ENCODE measurements around the gene CAPN5. TPM values are rescaled to one million over a fixed set of nuclear protein-coding genes. Genes with fewer than 3 reads are reported as not detected.

The CAPN5 gene
- total and polyA plus RNA-seq, 2 of the 13 experiments (the other 11 are each of a cell fraction or from before 2014, with no cell fraction given) = 0.27 to 1.2 TPM

DNA sequence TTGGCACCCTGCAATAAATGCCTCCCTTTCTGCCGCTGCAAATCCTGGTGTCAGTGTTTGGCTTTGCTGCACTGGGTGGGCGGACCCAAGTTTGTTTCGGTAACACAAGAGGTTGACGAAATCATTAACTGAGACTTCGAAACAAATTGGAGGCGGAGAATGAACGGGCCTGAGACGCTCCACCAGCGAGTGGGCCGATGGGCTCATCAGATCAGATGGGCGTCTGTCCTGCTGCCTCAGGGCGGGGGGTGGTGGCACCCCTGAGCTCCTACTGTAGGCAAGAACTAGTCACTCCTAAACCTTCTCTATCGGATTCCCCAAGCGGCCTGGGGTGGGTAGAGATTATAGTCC, 918 bp upstream of the CAPN5 start:
- peaks cover 19 to 54% of the 10 kb centered on the region in 2 experiments for H3K27me3 ChIP-seq (ENCODE audit: control insufficient read depth in 1 of 2, insufficient read depth in 2 of 2, low read length in 2 of 2)
- H4K20me1 ChIP-seq (ENCODE audit: insufficient read depth, low read length) = 0 out of 2 replicates have a peak, but pooled peaks cover 4% of the 10 kb centered on the region
- intact Hi-C loops (cut with micrococcal nuclease; ENCODE audit: unreplicated experiment) (loop anchor here (1.0 kb wide), 1 partner anchor 25 kb away; no protein-coding TSS in a partner anchor), in situ Hi-C loops (cut with HindIII; ENCODE audit: extremely low pct_ligation_motif_present, low pct_unique_long_range_greater_than_20kb) (no loop called here)
- peaks cover 43% of the 10 kb centered on the region for H3K4me1 ChIP-seq (ENCODE audit: insufficient read depth, low read length)
- peak overlapping the region; percentile 98 for H3K4me2 ChIP-seq (ENCODE audit: low read depth, low read length)
- no peaks in the 10 kb centered on the region for H3K36me3 ChIP-seq (replicated peaks in 1 of 2; ENCODE audit: control insufficient read depth in 1 of 2, insufficient read depth in 2 of 2, low read length in 2 of 2)
- H3K4me3 ChIP-seq (replicated peaks in 1 of 3; ENCODE audit: insufficient read depth in 1 of 3, low read depth in 2 of 3, low read length in 3 of 3) = peak overlapping the region; percentile 52 to 74 (median 66)
- FAIRE-seq (no peak), DNase-seq (ENCODE audit: low spot score) (no peak), ATAC-seq (peak; percentile 4; the same call in 2 of the 3 replicates)
- TF ChIP-seq CCDC6 (CRISPR knock-in tag; IDR thresholded peaks at IDR 0.05) (0 out of 2 replicates have a peak, but pooled peaks have one; percentile 1), ONECUT2 (CRISPR knock-in tag; IDR thresholded peaks at IDR 0.05) (no peak), ZFY (CRISPR knock-in tag; IDR thresholded peaks at IDR 0.05) (no peak), GATAD2A (CRISPR knock-in tag; IDR thresholded peaks at IDR 0.05) (peak; percentile 25; the same call in 1 of the 2 replicates), CHD2 (IDR thresholded peaks at IDR 0.05; ENCODE audit: low read depth, low read length) (no peak), HOXD1 (CRISPR knock-in tag; IDR thresholded peaks at IDR 0.05) (0 out of 2 replicates have a peak, but pooled peaks have one; percentile 34), U2AF1 (optimal IDR thresholded peaks at IDR 0.05; ENCODE audit: low read depth, low read length) (peak; percentile 37), ZNF660 (CRISPR knock-in tag; IDR thresholded peaks at IDR 0.05; ENCODE audit: borderline replicate concordance, low read depth) (no peak), ZNF33B (CRISPR knock-in tag; IDR thresholded peaks at IDR 0.05) (0 out of 2 replicates have a peak, but pooled peaks have one; percentile 1)
- TF ChIP-seq, protein P1, sequence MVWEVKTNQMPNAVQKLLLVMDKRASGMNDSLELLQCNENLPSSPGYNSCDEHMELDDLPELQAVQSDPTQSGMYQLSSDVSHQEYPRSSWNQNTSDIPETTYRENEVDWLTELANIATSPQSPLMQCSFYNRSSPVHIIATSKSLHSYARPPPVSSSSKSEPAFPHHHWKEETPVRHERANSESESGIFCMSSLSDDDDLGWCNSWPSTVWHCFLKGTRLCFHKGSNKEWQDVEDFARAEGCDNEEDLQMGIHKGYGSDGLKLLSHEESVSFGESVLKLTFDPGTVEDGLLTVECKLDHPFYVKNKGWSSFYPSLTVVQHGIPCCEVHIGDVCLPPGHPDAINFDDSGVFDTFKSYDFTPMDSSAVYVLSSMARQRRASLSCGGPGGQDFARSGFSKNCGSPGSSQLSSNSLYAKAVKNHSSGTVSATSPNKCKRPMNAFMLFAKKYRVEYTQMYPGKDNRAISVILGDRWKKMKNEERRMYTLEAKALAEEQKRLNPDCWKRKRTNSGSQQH (CRISPR knock-in tag; IDR thresholded peaks at IDR 0.05; ENCODE audit: low read depth) = 0 out of 2 replicates have a peak, but pooled peaks have one; percentile 0
- TF ChIP-seq, protein P2, sequence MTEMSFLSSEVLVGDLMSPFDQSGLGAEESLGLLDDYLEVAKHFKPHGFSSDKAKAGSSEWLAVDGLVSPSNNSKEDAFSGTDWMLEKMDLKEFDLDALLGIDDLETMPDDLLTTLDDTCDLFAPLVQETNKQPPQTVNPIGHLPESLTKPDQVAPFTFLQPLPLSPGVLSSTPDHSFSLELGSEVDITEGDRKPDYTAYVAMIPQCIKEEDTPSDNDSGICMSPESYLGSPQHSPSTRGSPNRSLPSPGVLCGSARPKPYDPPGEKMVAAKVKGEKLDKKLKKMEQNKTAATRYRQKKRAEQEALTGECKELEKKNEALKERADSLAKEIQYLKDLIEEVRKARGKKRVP (CRISPR knock-in tag; IDR thresholded peaks at IDR 0.05) = peak in 1 of 2 experiments; percentile 87; a peak in 2 of 4 replicates
- TF ChIP-seq, protein P3, sequence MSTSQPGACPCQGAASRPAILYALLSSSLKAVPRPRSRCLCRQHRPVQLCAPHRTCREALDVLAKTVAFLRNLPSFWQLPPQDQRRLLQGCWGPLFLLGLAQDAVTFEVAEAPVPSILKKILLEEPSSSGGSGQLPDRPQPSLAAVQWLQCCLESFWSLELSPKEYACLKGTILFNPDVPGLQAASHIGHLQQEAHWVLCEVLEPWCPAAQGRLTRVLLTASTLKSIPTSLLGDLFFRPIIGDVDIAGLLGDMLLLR (CRISPR knock-in tag; IDR thresholded peaks at IDR 0.05) = 0 out of 2 replicates have a peak, but pooled peaks have one; percentile 48
- TF ChIP-seq, protein P4, sequence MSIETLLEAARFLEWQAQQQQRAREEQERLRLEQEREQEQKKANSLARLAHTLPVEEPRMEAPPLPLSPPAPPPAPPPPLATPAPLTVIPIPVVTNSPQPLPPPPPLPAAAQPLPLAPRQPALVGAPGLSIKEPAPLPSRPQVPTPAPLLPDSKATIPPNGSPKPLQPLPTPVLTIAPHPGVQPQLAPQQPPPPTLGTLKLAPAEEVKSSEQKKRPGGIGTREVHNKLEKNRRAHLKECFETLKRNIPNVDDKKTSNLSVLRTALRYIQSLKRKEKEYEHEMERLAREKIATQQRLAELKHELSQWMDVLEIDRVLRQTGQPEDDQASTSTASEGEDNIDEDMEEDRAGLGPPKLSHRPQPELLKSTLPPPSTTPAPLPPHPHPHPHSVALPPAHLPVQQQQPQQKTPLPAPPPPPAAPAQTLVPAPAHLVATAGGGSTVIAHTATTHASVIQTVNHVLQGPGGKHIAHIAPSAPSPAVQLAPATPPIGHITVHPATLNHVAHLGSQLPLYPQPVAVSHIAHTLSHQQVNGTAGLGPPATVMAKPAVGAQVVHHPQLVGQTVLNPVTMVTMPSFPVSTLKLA (IDR thresholded peaks at IDR 0.05) = no peak
- peak overlapping the region; percentile 58 for H3K9ac ChIP-seq (ENCODE audit: insufficient read depth, low read depth, low read length)
- 0% methylated on average over 10 of the region's 14 CpGs for WGBS (ENCODE audit: low lambda C conversion rate)
- no peaks in the 10 kb centered on the region for H3K79me2 ChIP-seq (ENCODE audit: insufficient read depth, low read length)
- H2AFZ ChIP-seq (ENCODE audit: low read length) = no peak overlapping the region
- CTCF ChIA-PET (ENCODE audit: low intra/inter-chr PET ratio, low total read pairs) = interaction anchor here (1.4 kb wide), 1 partner anchor 26 kb away, joined by 4 read pairs; no protein-coding TSS in a partner anchor
- H3K27ac ChIP-seq (ENCODE audit: extremely low read length, insufficient read depth, low read length) = no peak overlapping the region
- no TSS peak for BruUV-seq (replicated peaks)
- peaks cover 6% of the 10 kb centered on the region for H3K9me3 ChIP-seq (ENCODE audit: low read length)
- POLR2A ChIA-PET = interaction anchor here (1.3 to 3.6 kb wide), 3 partner anchors 21 to 29 kb away, joined by 4 to 16 read pairs (median 9); no protein-coding TSS in a partner anchor

Data from HepG2 (cell line).